Nephron (organoid): ENCODE results near the gene EFCAB11.
A peak's percentile ranks its signal among the peaks of the same experiment; 100 is the strongest.

Experiments
- H3K27ac Mint-ChIP-seq, 3 experiments: 2 replicates each; pipeline ENCODE4 v1.8.0; 2020; ENCODE audit warnings: mixed read lengths in 3 of 3, mild to moderate bottlenecking in 2 of 3, moderate library complexity in 1 of 3
- H3K27me3 Mint-ChIP-seq: 2 replicates; pipeline ENCODE4 v1.8.0; 2021; ENCODE audit warnings: low read depth, mild to moderate bottlenecking, moderate library complexity, mixed read lengths
- H3K36me3 Mint-ChIP-seq: 2 replicates; pipeline ENCODE4 v1.8.0; 2020; ENCODE audit warnings: low read depth, mixed read lengths
- H3K4me1 Mint-ChIP-seq: 2 replicates; pipeline ENCODE4 v1.8.0; 2020; ENCODE audit warnings: mixed read lengths
- H3K4me3 Mint-ChIP-seq, 3 experiments: 2 replicates each; pipeline ENCODE4 v1.8.0; 2020; ENCODE audit warnings: mild to moderate bottlenecking in 3 of 3, mixed read lengths in 3 of 3, moderate library complexity in 2 of 3
- H3K9me3 Mint-ChIP-seq: 2 replicates; pipeline ENCODE4 v1.8.0; 2020; ENCODE audit warnings: mixed read lengths
- TF ChIP-seq, protein P1 (sequence below), 3 experiments: fragments of 200-600 bp; sonication (generic); IDR thresholded peaks; one replicate each; pipeline ENCODE4 v1.5.0; 2021; ENCODE audit warnings: antibody characterized with exemption in 3 of 3; ENCODE audit not compliant: unreplicated experiment in 3 of 3

EFCAB11 gene

GRCh38 chr14:89833661-89834060, 120.9 kb downstream of the EFCAB11 start:
- Mint-ChIP-seq H3K4me3 (no peak overlapping the region), H3K27ac (peak overlapping the region; percentile 50 to 65 (median 64)), H3K9me3 (peaks cover 10% of the 10 kb centered on the region), H3K36me3 (peaks cover 18% of the 10 kb centered on the region), H3K27me3 (no peaks in the 10 kb centered on the region), H3K4me1 (peaks cover 40% of the 10 kb centered on the region)
- TF ChIP-seq, protein P1, sequence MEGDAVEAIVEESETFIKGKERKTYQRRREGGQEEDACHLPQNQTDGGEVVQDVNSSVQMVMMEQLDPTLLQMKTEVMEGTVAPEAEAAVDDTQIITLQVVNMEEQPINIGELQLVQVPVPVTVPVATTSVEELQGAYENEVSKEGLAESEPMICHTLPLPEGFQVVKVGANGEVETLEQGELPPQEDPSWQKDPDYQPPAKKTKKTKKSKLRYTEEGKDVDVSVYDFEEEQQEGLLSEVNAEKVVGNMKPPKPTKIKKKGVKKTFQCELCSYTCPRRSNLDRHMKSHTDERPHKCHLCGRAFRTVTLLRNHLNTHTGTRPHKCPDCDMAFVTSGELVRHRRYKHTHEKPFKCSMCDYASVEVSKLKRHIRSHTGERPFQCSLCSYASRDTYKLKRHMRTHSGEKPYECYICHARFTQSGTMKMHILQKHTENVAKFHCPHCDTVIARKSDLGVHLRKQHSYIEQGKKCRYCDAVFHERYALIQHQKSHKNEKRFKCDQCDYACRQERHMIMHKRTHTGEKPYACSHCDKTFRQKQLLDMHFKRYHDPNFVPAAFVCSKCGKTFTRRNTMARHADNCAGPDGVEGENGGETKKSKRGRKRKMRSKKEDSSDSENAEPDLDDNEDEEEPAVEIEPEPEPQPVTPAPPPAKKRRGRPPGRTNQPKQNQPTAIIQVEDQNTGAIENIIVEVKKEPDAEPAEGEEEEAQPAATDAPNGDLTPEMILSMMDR (IDR thresholded peaks at IDR 0.05; ENCODE audit: unreplicated experiment in 3 of 3), result no peak

GRCh38 chr14:89833120-89833532, 121.4 kb downstream of the EFCAB11 start:
- Mint-ChIP-seq H3K4me3 (no peak overlapping the region), H3K36me3 (peaks cover 15% of the 10 kb centered on the region), H3K4me1 (peaks cover 43% of the 10 kb centered on the region), H3K27ac (peak overlapping the region; percentile 50 to 65 (median 64)), H3K27me3 (no peaks in the 10 kb centered on the region), H3K9me3 (peaks cover 7% of the 10 kb centered on the region)
- TF ChIP-seq, protein P1 (IDR thresholded peaks at IDR 0.05; ENCODE audit: unreplicated experiment in 3 of 3), result no peak

DNA sequence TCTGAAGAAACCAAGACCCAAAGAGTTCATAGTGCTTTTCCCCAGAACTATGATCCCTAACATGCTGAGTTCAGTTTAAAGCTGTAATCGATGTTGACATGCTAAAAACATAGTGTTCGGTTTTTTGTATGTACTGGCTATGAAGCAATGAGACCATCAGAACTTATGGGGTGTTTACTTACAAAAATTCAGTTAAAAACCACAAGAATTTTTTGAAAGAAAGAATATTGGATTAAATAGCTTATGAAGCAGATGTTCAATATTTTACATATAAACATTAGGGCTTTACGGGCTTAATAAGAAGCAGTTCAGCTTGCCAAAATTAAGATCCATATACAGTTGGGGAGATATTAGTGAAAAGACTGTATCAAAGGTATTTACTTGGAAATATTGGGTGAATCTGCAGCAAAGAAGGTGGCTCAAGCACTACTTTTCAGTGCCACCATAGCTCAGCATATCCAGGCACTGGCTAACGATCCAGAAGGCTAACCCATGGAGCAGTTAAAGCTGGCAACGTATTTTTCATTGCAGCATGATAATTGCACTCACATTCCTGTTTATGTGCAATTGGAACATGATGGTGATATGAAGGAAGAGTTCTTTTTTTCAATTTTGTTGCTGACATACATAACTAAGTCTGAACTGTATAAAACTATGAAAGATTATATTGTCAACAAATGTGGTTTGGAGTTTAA, 125.9 kb downstream of the EFCAB11 start:
- Mint-ChIP-seq H3K27ac (peak overlapping the region; percentile 29 to 35 (median 30)), H3K27me3 (no peaks in the 10 kb centered on the region), H3K4me3 (no peak overlapping the region), H3K4me1 (peaks cover 29% of the 10 kb centered on the region), H3K9me3 (peaks cover 9% of the 10 kb centered on the region), H3K36me3 (peaks cover 7% of the 10 kb centered on the region)
- TF ChIP-seq, protein P1 (IDR thresholded peaks at IDR 0.05; ENCODE audit: unreplicated experiment in 3 of 3), result no peak

DNA sequence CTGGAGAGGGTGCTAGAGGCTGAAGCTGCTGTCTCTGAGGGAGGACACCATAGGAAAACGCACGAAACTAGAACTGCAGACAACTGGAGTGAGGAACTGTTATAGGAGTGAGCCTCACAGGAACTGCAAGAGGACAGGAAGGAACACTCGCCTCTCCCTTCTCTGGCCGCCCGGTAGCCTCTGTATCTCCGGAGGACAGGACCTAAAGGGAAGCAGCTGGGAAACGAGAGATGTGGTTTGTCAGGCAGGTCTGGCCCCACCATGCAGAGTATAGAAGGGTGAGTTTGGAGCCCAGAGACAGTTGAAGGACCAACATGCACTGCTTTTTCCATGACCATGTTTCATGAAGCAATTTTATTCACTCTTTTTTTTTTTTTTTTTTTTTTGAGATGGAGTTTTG, 127.3 kb downstream of the EFCAB11 start:
- peaks cover 11% of the 10 kb centered on the region for H3K36me3 Mint-ChIP-seq
- H3K4me3 Mint-ChIP-seq, result no peak overlapping the region
- H3K27ac Mint-ChIP-seq, result peak overlapping the region in 1 of 3 experiments; percentile 43
- H3K27me3 Mint-ChIP-seq, result no peaks in the 10 kb centered on the region
- peaks cover 18% of the 10 kb centered on the region for H3K9me3 Mint-ChIP-seq
- TF ChIP-seq, protein P1 (IDR thresholded peaks at IDR 0.05; ENCODE audit: unreplicated experiment in 3 of 3), result no peak
- peaks cover 16% of the 10 kb centered on the region for H3K4me1 Mint-ChIP-seq

GRCh38 chr14:89826596-89826995, 127.9 kb downstream of the EFCAB11 start:
- TF ChIP-seq, protein P1 (IDR thresholded peaks at IDR 0.05; ENCODE audit: unreplicated experiment in 3 of 3), result no peak
- Mint-ChIP-seq H3K36me3 (peaks cover 11% of the 10 kb centered on the region), H3K9me3 (peaks cover 18% of the 10 kb centered on the region), H3K27me3 (no peaks in the 10 kb centered on the region), H3K4me1 (peaks cover 13% of the 10 kb centered on the region), H3K27ac (no peak overlapping the region), H3K4me3 (no peak overlapping the region)

DNA sequence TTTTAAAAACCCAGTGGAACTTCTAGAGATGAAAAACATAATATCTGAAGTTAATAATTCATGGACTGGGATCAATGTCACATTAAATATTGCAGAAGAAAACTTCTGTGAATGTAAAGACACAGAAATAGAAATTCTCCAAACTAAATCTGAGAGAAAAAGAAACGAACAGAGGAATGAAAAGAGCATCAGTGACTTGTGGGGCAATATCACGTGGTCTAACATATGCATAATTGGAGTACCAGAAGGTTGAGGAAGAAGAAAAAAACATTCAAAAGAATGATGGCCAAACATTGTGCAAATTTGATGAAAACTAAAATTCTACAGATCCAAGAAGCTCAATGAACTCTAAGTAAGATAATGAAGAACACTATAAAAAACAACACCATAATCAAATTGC, 130.8 kb downstream of the EFCAB11 start:
- TF ChIP-seq, protein P1 (IDR thresholded peaks at IDR 0.05; ENCODE audit: unreplicated experiment in 3 of 3), result no peak
- no peak overlapping the region for H3K4me3 Mint-ChIP-seq
- peaks cover 11% of the 10 kb centered on the region for H3K36me3 Mint-ChIP-seq
- H3K9me3 Mint-ChIP-seq, result peaks cover 18% of the 10 kb centered on the region
- H3K27me3 Mint-ChIP-seq, result no peaks in the 10 kb centered on the region
- peaks cover 9% of the 10 kb centered on the region for H3K4me1 Mint-ChIP-seq
- H3K27ac Mint-ChIP-seq, result no peak overlapping the region
